ENCODE results near the gene CLCNKA.
"Not testable (repeated sequence)": the region's sequence is repeated elsewhere in the genome, so short reads cannot be mapped to it uniquely, and the experiment has no call there.

DNA sequence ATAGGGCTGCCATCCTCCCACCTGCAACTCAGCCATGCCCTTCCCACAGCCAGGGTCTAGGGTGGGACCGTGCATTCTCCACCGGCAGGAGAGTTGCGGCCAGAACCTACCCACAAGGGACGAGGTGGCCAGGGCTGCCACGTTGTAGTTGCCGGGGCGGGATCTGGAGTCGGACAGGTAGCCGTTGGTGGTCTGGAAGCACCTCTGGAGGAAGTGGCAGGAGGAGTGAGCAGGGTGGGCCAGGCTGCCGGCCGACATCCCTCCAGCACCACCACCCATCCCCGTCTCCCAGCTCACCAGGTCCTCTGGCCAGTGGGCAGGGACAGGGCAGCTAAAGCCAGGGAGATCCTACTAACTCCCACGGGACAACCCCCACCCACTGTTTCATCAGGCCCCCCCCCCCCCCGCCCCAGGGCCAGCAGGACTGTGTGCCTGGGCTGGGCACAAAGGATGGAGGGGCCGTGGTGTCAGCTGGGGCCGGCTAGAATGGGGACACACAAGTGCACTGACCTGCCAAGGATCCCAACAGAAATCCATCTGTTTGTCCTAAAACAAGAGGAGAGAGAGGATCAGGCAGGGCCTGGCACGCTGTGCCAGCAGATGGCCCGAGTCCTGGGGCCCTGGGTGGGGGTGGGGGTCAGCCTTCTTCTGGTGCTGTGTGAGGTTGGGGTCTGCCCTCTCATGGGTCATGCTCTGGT, 40.3 kb downstream of the CLCNKA start:
- TF ChIP-seq, protein P1, sequence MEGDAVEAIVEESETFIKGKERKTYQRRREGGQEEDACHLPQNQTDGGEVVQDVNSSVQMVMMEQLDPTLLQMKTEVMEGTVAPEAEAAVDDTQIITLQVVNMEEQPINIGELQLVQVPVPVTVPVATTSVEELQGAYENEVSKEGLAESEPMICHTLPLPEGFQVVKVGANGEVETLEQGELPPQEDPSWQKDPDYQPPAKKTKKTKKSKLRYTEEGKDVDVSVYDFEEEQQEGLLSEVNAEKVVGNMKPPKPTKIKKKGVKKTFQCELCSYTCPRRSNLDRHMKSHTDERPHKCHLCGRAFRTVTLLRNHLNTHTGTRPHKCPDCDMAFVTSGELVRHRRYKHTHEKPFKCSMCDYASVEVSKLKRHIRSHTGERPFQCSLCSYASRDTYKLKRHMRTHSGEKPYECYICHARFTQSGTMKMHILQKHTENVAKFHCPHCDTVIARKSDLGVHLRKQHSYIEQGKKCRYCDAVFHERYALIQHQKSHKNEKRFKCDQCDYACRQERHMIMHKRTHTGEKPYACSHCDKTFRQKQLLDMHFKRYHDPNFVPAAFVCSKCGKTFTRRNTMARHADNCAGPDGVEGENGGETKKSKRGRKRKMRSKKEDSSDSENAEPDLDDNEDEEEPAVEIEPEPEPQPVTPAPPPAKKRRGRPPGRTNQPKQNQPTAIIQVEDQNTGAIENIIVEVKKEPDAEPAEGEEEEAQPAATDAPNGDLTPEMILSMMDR (IDR thresholded peaks at IDR 0.05; ENCODE audit: low read length): not testable (repeated sequence)
- TF ChIP-seq EZH2phosphoT487 (IDR thresholded peaks at IDR 0.05; ENCODE audit: low read length); EZH2 (optimal IDR thresholded peaks at IDR 0.05; ENCODE audit: low read depth, low read length): not testable (repeated sequence)
